Middle frontal gyrus (tissue), 1 donor: ENCODE results near the gene STX2.

Experiments
- DNase-seq: peaks from one replicate; pipeline ENCODE4 v3.0.0-alpha.2; 2015; ENCODE audit warnings: low spot score; ENCODE audit errors: extremely low spot score

STX2 gene

GRCh38 chr12:130831876-130832405 lies 7.1 kb downstream of the STX2 start:
- no peak for DNase-seq

GRCh38 chr12:130831246-130831645 lies 7.8 kb downstream of the STX2 start:
- DNase-seq = no peak

GRCh38 chr12:130830246-130830551 lies 8.9 kb downstream of the STX2 start:
- no peak for DNase-seq

- DNase-seq = no peak
Measured at GRCh38 chr12:130829391-130830245, 9.4 kb downstream of the STX2 start.

- DNase-seq = no peak
Measured at GRCh38 chr12:130828895-130829294, 10.2 kb downstream of the STX2 start.

GRCh38 chr12:130827432-130827831 lies 11.6 kb downstream of the STX2 start:
- DNase-seq = no peak

- DNase-seq = no peak
Measured at GRCh38 chr12:130826151-130826801, 12.8 kb downstream of the STX2 start.

GRCh38 chr12:130825771-130826150 lies 13.3 kb downstream of the STX2 start:
- no peak for DNase-seq

- DNase-seq = no peak
Measured at GRCh38 chr12:130819681-130820080, 19.4 kb downstream of the STX2 start.

GRCh38 chr12:130818635-130819576 lies 20.1 kb downstream of the STX2 start:
- no peak for DNase-seq

- no peak for DNase-seq
Measured at GRCh38 chr12:130818272-130818634, 20.8 kb downstream of the STX2 start.

- no peak for DNase-seq
Measured at GRCh38 chr12:130817804-130818203, 21.2 kb downstream of the STX2 start.

- DNase-seq = no peak
Measured at GRCh38 chr12:130816097-130816496, 23.0 kb downstream of the STX2 start.

- DNase-seq = peak; percentile 36
Measured at GRCh38 chr12:130815028-130815741, 23.9 kb downstream of the STX2 start.

- no peak for DNase-seq
Measured at GRCh38 chr12:130813949-130814348, 25.1 kb downstream of the STX2 start.

- DNase-seq = no peak
Measured at GRCh38 chr12:130813436-130813835, 25.6 kb downstream of the STX2 start.

- no peak for DNase-seq
Measured at GRCh38 chr12:130809791-130810190, 29.3 kb downstream of the STX2 start.

- DNase-seq = no peak
Measured at GRCh38 chr12:130807309-130807708, 31.7 kb downstream of the STX2 start.

GRCh38 chr12:130806574-130806973 lies 32.5 kb downstream of the STX2 start:
- no peak for DNase-seq

- DNase-seq = no peak
Measured at GRCh38 chr12:130805635-130806034, 33.4 kb downstream of the STX2 start.

GRCh38 chr12:130804216-130804615 lies 34.8 kb downstream of the STX2 start:
- no peak for DNase-seq
